Fibroblast of skin of abdomen (primary cell): ENCODE data around the gene SLC30A2.

Experiments
- DNase-seq: peaks from one replicate; pipeline ENCODE4 v3.0.0-alpha.2; 2013

The SLC30A2 gene

GRCh38 chr1:26038477-26038876 lies 7.4 kb downstream of the SLC30A2 start:
- DNase-seq, result no peak

- DNase-seq, result no peak
These were observed 8.0 kb downstream of the SLC30A2 start for GRCh38 chr1:26037904-26038303.

GRCh38 chr1:26036756-26037281 lies 9.1 kb downstream of the SLC30A2 start:
- no peak for DNase-seq

- DNase-seq, result peak; percentile 58
These were observed 9.8 kb downstream of the SLC30A2 start for GRCh38 chr1:26035959-26036755.

GRCh38 chr1:26035203-26035958 lies 10.5 kb downstream of the SLC30A2 start:
- peak; percentile 92 for DNase-seq

- no peak for DNase-seq
These were observed 11.3 kb downstream of the SLC30A2 start for GRCh38 chr1:26034504-26035202.

- no peak for DNase-seq
These were observed 13.1 kb downstream of the SLC30A2 start for GRCh38 chr1:26032656-26033357.

GRCh38 chr1:26031611-26032220 lies 14.2 kb downstream of the SLC30A2 start:
- peak; percentile 74 for DNase-seq

- DNase-seq, result no peak
These were observed 14.7 kb downstream of the SLC30A2 start for GRCh38 chr1:26031196-26031595.

- DNase-seq, result no peak
These were observed 15.9 kb downstream of the SLC30A2 start for GRCh38 chr1:26029864-26030481.

- DNase-seq, result no peak
These were observed 16.7 kb downstream of the SLC30A2 start for GRCh38 chr1:26029054-26029863.

- DNase-seq, result no peak
These were observed 17.4 kb downstream of the SLC30A2 start for GRCh38 chr1:26028490-26028980.

- no peak for DNase-seq
These were observed 18.0 kb downstream of the SLC30A2 start for GRCh38 chr1:26027716-26028489.

GRCh38 chr1:26025517-26025916 lies 20.4 kb downstream of the SLC30A2 start:
- DNase-seq, result no peak

- no peak for DNase-seq
These were observed 20.9 kb downstream of the SLC30A2 start for GRCh38 chr1:26025060-26025459.

GRCh38 chr1:26023826-26024225 lies 22.1 kb downstream of the SLC30A2 start:
- DNase-seq, result peak; percentile 61

GRCh38 chr1:26023009-26023408 lies 22.9 kb downstream of the SLC30A2 start:
- DNase-seq, result no peak

GRCh38 chr1:26022404-26022779 lies 23.5 kb downstream of the SLC30A2 start:
- DNase-seq, result no peak

GRCh38 chr1:26021647-26022403 lies 24.1 kb downstream of the SLC30A2 start, which contains the start of gene EXTL1:
TSS of gene EXTL1 (plus strand) at chr1:26021775. CDS start at chr1:26022647, 872 bp downstream.
- peak; percentile 70 for DNase-seq
